Progenitor cell of endocrine pancreas (in vitro differentiated cells): Measurements from ENCODE around the gene RCOR1. TPM values are rescaled to one million over a fixed set of nuclear protein-coding genes. Genes with fewer than 3 reads are reported as not detected.

Source experiments
- DNase-seq: peaks from one replicate; pipeline ENCODE4 v3.0.0; 2021; ENCODE audit warnings: low spot score; ENCODE audit not compliant: unreplicated experiment
- H3K27ac Mint-ChIP-seq: 2 replicates; pipeline ENCODE4 v1.8.0; 2021; ENCODE audit warnings: mild to moderate bottlenecking, moderate library complexity, mixed read lengths
- H3K27me3 Mint-ChIP-seq: 2 replicates; pipeline ENCODE4 v1.8.0; 2021; ENCODE audit warnings: mixed read lengths
- H3K36me3 Mint-ChIP-seq: 2 replicates; pipeline ENCODE4 v1.8.0; 2022; ENCODE audit warnings: mixed read lengths; ENCODE audit not compliant: insufficient read depth
- H3K4me1 Mint-ChIP-seq: 2 replicates; pipeline ENCODE4 v1.8.0; 2021; ENCODE audit warnings: low read depth, mixed read lengths
- H3K4me3 Mint-ChIP-seq: 2 replicates; pipeline ENCODE4 v1.8.0; 2021; ENCODE audit warnings: low read depth, mild to moderate bottlenecking, moderate library complexity, mixed read lengths
- H3K9me3 Mint-ChIP-seq: 2 replicates; pipeline ENCODE4 v1.8.0; 2021; ENCODE audit warnings: low read depth, mixed read lengths
- CTCF ChIP-seq: fragments of 200-600 bp; sonication (generic); IDR thresholded peaks from one replicate; pipeline ENCODE4 v1.5.0; 2021; ENCODE audit warnings: antibody characterized with exemption, mild to moderate bottlenecking; ENCODE audit not compliant: unreplicated experiment
- total RNA-seq: library from RNA; stranded (reverse); gene quantifications from 2 replicates; pipeline ENCODE4 v1.2.1, GENCODE V29; 2021

RCOR1 gene
- total RNA-seq, 1 donor from 2014 or later = 41.9 TPM

- no peak overlapping the region for H3K27ac Mint-ChIP-seq
- H3K27me3 Mint-ChIP-seq = no peaks in the 10 kb centered on the region
- no peak for DNase-seq
- peaks cover 2% of the 10 kb centered on the region for H3K36me3 Mint-ChIP-seq
- H3K9me3 Mint-ChIP-seq = no peaks in the 10 kb centered on the region
- peaks cover 38% of the 10 kb centered on the region for H3K4me1 Mint-ChIP-seq
- TF ChIP-seq CTCF = no peak
- no peak overlapping the region for H3K4me3 Mint-ChIP-seq
Observed at GRCh38 chr14:102666635-102667034, 74.2 kb downstream of the RCOR1 start.

GRCh38 chr14:102667703-102668102, 75.3 kb downstream of the RCOR1 start:
- H3K4me3 Mint-ChIP-seq = peak overlapping the region; percentile 42
- TF ChIP-seq CTCF = no peak
- H3K9me3 Mint-ChIP-seq = peaks cover 4% of the 10 kb centered on the region
- H3K36me3 Mint-ChIP-seq = peaks cover 6% of the 10 kb centered on the region
- peak overlapping the region; percentile 4 for H3K27ac Mint-ChIP-seq
- peaks cover 35% of the 10 kb centered on the region for H3K4me1 Mint-ChIP-seq
- no peaks in the 10 kb centered on the region for H3K27me3 Mint-ChIP-seq
- DNase-seq = no peak

- TF ChIP-seq CTCF = no peak
- no peaks in the 10 kb centered on the region for H3K27me3 Mint-ChIP-seq
Observed at GRCh38 chr14:102668291-102668873, 75.9 kb downstream of the RCOR1 start.

GRCh38 chr14:102671410-102671809, 79.0 kb downstream of the RCOR1 start:
- H3K4me1 Mint-ChIP-seq = peaks cover 15% of the 10 kb centered on the region
- no peak for DNase-seq
- H3K4me3 Mint-ChIP-seq = no peak overlapping the region
- H3K36me3 Mint-ChIP-seq = peaks cover 23% of the 10 kb centered on the region
- H3K27ac Mint-ChIP-seq = no peak overlapping the region
- TF ChIP-seq CTCF = no peak
- no peaks in the 10 kb centered on the region for H3K27me3 Mint-ChIP-seq
- H3K9me3 Mint-ChIP-seq = peaks cover 14% of the 10 kb centered on the region

More at GRCh38 chr14:102668291-102668873, 75.9 kb downstream of the RCOR1 start:
- Mint-ChIP-seq H3K4me3 (peak overlapping the region; percentile 24), H3K27ac (peak overlapping the region; percentile 82), H3K36me3 (peaks cover 9% of the 10 kb centered on the region), H3K9me3 (peaks cover 7% of the 10 kb centered on the region), H3K4me1 (peaks cover 29% of the 10 kb centered on the region)
- no peak for DNase-seq

GRCh38 chr14:102672410-102672960, 80.0 kb downstream of the RCOR1 start:
- peaks cover 12% of the 10 kb centered on the region for H3K4me1 Mint-ChIP-seq
- no peaks in the 10 kb centered on the region for H3K27me3 Mint-ChIP-seq
- TF ChIP-seq CTCF = no peak
- H3K36me3 Mint-ChIP-seq = peaks cover 23% of the 10 kb centered on the region
- DNase-seq = no peak
- H3K4me3 Mint-ChIP-seq = no peak overlapping the region
- H3K27ac Mint-ChIP-seq = no peak overlapping the region
- H3K9me3 Mint-ChIP-seq = peaks cover 14% of the 10 kb centered on the region
